Measurements from ENCODE around the gene HECA.

- TF ChIP-seq CTCF (IDR thresholded peaks at IDR 0.05) (no peak), POLR2A (IDR thresholded peaks at IDR 0.05) (no peak)
Measured at GRCh38 chr6:139194740-139195139, 59.9 kb downstream of the HECA start.
